ENCODE measurements around the gene LYST. TPM values are rescaled to one million over a fixed set of nuclear protein-coding genes. Genes with fewer than 3 reads are reported as not detected.

LYST gene
- total and polyA plus RNA-seq, 2 donors (not counting 3 experiments of a cell fraction or from before 2014, with no cell fraction given): 3.1 to 9.6 TPM

- H2AFZ ChIP-seq (ENCODE audit: low read depth, low read length): no peak overlapping the region
- no peak for TF ChIP-seq FOS (IDR thresholded peaks at IDR 0.05; ENCODE audit: borderline replicate concordance, insufficient read depth, low read length)
- TF ChIP-seq MAX (IDR thresholded peaks at IDR 0.05; ENCODE audit: insufficient read depth, insufficient read length): no peak
- no peak for TF ChIP-seq POLR2A (IDR thresholded peaks at IDR 0.05; ENCODE audit: low read depth, low read length)
- no peak for TF ChIP-seq GATA2 (IDR thresholded peaks at IDR 0.05; ENCODE audit: insufficient read depth, insufficient read length, low read depth, low read length)
- no peak for TF ChIP-seq MYC (IDR thresholded peaks at IDR 0.05; ENCODE audit: low read depth, low read length)
- TF ChIP-seq POLR2AphosphoS5 (IDR thresholded peaks at IDR 0.05; ENCODE audit: insufficient read depth, low read depth, low read length): no peak
- no peak for TF ChIP-seq CTCF (IDR thresholded peaks at IDR 0.05; ENCODE audit: extremely low read depth in 1 of 2, insufficient read depth in 1 of 2, low read depth in 1 of 2, low read length in 2 of 2)
- TF ChIP-seq EZH2 (IDR thresholded peaks at IDR 0.05; ENCODE audit: borderline replicate concordance, low read depth, low read length, severe bottlenecking): no peak
- TF ChIP-seq JUN (IDR thresholded peaks at IDR 0.05; ENCODE audit: borderline replicate concordance, insufficient read depth, insufficient read length, low read depth): no peak
- no peaks in the 10 kb centered on the region for H3K9me3 ChIP-seq (replicated peaks; ENCODE audit: control insufficient read depth, insufficient read depth, low read length)
- H3K27me3 ChIP-seq (ENCODE audit: control insufficient read depth in 2 of 2, insufficient read depth in 2 of 2, low read length in 2 of 2): no peaks in the 10 kb centered on the region
- POLR2A ChIA-PET: no interaction called here
- H3K4me3 ChIP-seq (replicated peaks in 1 of 3; ENCODE audit: insufficient read depth in 1 of 3, low read depth in 1 of 3, low read length in 3 of 3): no peak overlapping the region
- H3K79me2 ChIP-seq (ENCODE audit: control insufficient read depth, insufficient read depth, low read length): no peaks in the 10 kb centered on the region
- no peak overlapping the region for H3K27ac ChIP-seq (ENCODE audit: insufficient read depth, low read depth, low read length)
- no peaks in the 10 kb centered on the region for H3K9me1 ChIP-seq (replicated peaks; ENCODE audit: control insufficient read depth, extremely low read depth, insufficient read depth, low read length)
- no peak overlapping the region for H3K4me2 ChIP-seq (ENCODE audit: insufficient read depth, low read length)
- dilution Hi-C loops (cut with MboI; ENCODE audit: extremely low pct_ligation_motif_present, low sequenced_read_pairs): no loop called here
- no peak overlapping the region for H3K9ac ChIP-seq (replicated peaks; ENCODE audit: extremely low read depth, insufficient read depth, low read length)
- FAIRE-seq: no peak
- no TSS peak for BruUV-seq (replicated peaks)
- no peaks in the 10 kb centered on the region for H3K4me1 ChIP-seq (ENCODE audit: control insufficient read depth, extremely low read depth, insufficient read depth, low read length)
- CTCF ChIA-PET: interaction anchor here (1.4 kb wide), 1 partner anchor 11 kb away, joined by 3 read pairs; no protein-coding TSS in a partner anchor
- no peak for DNase-seq (ENCODE audit: low read depth, low spot score)
- H3K36me3 ChIP-seq (ENCODE audit: control insufficient read depth in 2 of 2, extremely low read depth in 1 of 2, insufficient read depth in 2 of 2, low read length in 2 of 2): no peaks in the 10 kb centered on the region
- H4K20me1 ChIP-seq (replicated peaks; ENCODE audit: control insufficient read depth, extremely low read depth, insufficient read depth, low read length): no peaks in the 10 kb centered on the region
- intact Hi-C loops (cut with micrococcal nuclease): no loop called here
These were observed 142.0 kb downstream of the LYST start for GRCh38 chr1:235724730-235725129.
